NT2/D1 (cell line): Measurements from ENCODE around the gene SHC2.
"Not testable (repeated sequence)": the region's sequence is repeated elsewhere in the genome, so short reads cannot be mapped to it uniquely, and the experiment has no call there.

ENCODE experiments used
- DNase-seq: peaks from one replicate; pipeline ENCODE4 v3.0.0-alpha.2; 2011; ENCODE audit warnings: low read depth, low spot score
- H3K27me3 ChIP-seq: 2 replicates; pipeline ENCODE4 v1.6.0; 2011; ENCODE audit warnings: mild to moderate bottlenecking; ENCODE audit not compliant: insufficient read length, insufficient read depth
- H3K36me3 ChIP-seq: 2 replicates; pipeline ENCODE4 v1.6.1; 2011; ENCODE audit warnings: mild to moderate bottlenecking, low read length, mixed read lengths; ENCODE audit not compliant: insufficient read depth, insufficient read length
- H3K4me1 ChIP-seq: 2 replicates; pipeline ENCODE4 v1.5.1; 2011; ENCODE audit not compliant: insufficient read depth, insufficient read length
- H3K4me3 ChIP-seq: 2 replicates; pipeline ENCODE4 v1.5.1; 2011; ENCODE audit warnings: low read depth; ENCODE audit not compliant: insufficient read length
- H3K9ac ChIP-seq: 2 replicates; pipeline ENCODE4 v1.6.0; 2011; ENCODE audit warnings: low read depth; ENCODE audit not compliant: insufficient read length
- H3K9me3 ChIP-seq: 2 replicates; pipeline ENCODE4 v1.5.1; 2011; ENCODE audit warnings: mild to moderate bottlenecking, low read length; ENCODE audit not compliant: insufficient read depth
- SUZ12 ChIP-seq: IDR thresholded peaks from 2 replicates; pipeline ENCODE4 v1.6.1; 2011; ENCODE audit not compliant: insufficient read length, insufficient read depth; ENCODE audit errors: extremely low read depth
- YY1 ChIP-seq: IDR thresholded peaks from 2 replicates; pipeline ENCODE4 v1.6.1; 2011; ENCODE audit not compliant: insufficient read length, insufficient read depth
- ZNF274 ChIP-seq: IDR thresholded peaks from 2 replicates; pipeline ENCODE4 v1.6.1; 2011; ENCODE audit warnings: mild to moderate bottlenecking, low read depth, low read length

SHC2 gene

GRCh38 chr19:482186-483041, 21.6 kb upstream of the SHC2 start:
- Histone ChIP-seq H3K27me3 (peaks cover 4% of the 10 kb centered on the region), H3K9me3 (no peaks in the 10 kb centered on the region; the same call in 1 of the 2 replicates), H3K9ac (no peak overlapping the region), H3K36me3 (no peaks in the 10 kb centered on the region), H3K4me1 (peaks cover 28% of the 10 kb centered on the region), H3K4me3 (no peak overlapping the region)
- DNase-seq = no peak
- no peak for TF ChIP-seq ZNF274
- no peak for TF ChIP-seq YY1
- TF ChIP-seq SUZ12 = no peak

- not testable (repeated sequence) for H3K36me3 ChIP-seq, H3K9me3 ChIP-seq, H3K27me3 ChIP-seq, DNase-seq, H3K4me3 ChIP-seq, H3K9ac ChIP-seq
- H3K4me1 ChIP-seq = peaks cover 28% of the 10 kb centered on the region
These were observed 20.3 kb upstream of the SHC2 start for GRCh38 chr19:481100-481499.

- TF ChIP-seq YY1 (no peak), SUZ12 (no peak), ZNF274 (no peak)
- H3K9me3 ChIP-seq = no peaks in the 10 kb centered on the region; the same call in 1 of the 2 replicates
- peaks cover 4% of the 10 kb centered on the region for H3K27me3 ChIP-seq
- H3K4me3 ChIP-seq = peak overlapping the region; percentile 26
- H3K9ac ChIP-seq = peak overlapping the region; percentile 58
- no peak for DNase-seq
- H3K36me3 ChIP-seq = no peaks in the 10 kb centered on the region
- H3K4me1 ChIP-seq = peaks cover 23% of the 10 kb centered on the region
These were observed 19.4 kb upstream of the SHC2 start for GRCh38 chr19:480016-480855.

- DNase-seq = no peak
- Histone ChIP-seq H3K4me3 (no peak overlapping the region), H3K9ac (no peak overlapping the region), H3K4me1 (peaks cover 25% of the 10 kb centered on the region), H3K9me3 (no peaks in the 10 kb centered on the region; the same call in 1 of the 2 replicates), H3K27me3 (no peaks in the 10 kb centered on the region), H3K36me3 (no peaks in the 10 kb centered on the region)
- TF ChIP-seq YY1 (no peak), SUZ12 (no peak), ZNF274 (no peak)
These were observed 18.1 kb upstream of the SHC2 start for GRCh38 chr19:478976-479375.

- TF ChIP-seq YY1 (no peak), ZNF274 (no peak), SUZ12 (no peak)
- Histone ChIP-seq H3K9me3 (no peaks in the 10 kb centered on the region; the same call in 1 of the 2 replicates), H3K9ac (peak overlapping the region; percentile 52), H3K36me3 (no peaks in the 10 kb centered on the region), H3K4me1 (peaks cover 25% of the 10 kb centered on the region), H3K27me3 (no peaks in the 10 kb centered on the region), H3K4me3 (no peak overlapping the region)
- DNase-seq = no peak
These were observed 17.5 kb upstream of the SHC2 start for GRCh38 chr19:478236-478903.

- no peak for TF ChIP-seq YY1
- TF ChIP-seq ZNF274 = no peak
- TF ChIP-seq SUZ12 = no peak
- H3K9ac ChIP-seq = no peak overlapping the region
These were observed 14.5 kb upstream of the SHC2 start for GRCh38 chr19:475360-475759.

More at GRCh38 chr19:475360-475759, 14.5 kb upstream of the SHC2 start:
- H3K4me3 ChIP-seq = no peak overlapping the region
- no peak for DNase-seq
- H3K36me3 ChIP-seq = no peaks in the 10 kb centered on the region
- H3K27me3 ChIP-seq = no peaks in the 10 kb centered on the region
- peaks cover 22% of the 10 kb centered on the region for H3K4me1 ChIP-seq
- no peaks in the 10 kb centered on the region for H3K9me3 ChIP-seq
